Stimulated activated naive CD4-positive, alpha-beta T cell (primary cell): Measurements from ENCODE around the gene CCK.
A peak's percentile ranks its signal among the peaks of the same experiment; 100 is the strongest.

ENCODE experiments used
- DNase-seq, 6 experiments: peaks; one replicate each; lab custom pipeline; 2025; lab: John Stamatoyannopoulos, UW

CCK gene

DNA sequence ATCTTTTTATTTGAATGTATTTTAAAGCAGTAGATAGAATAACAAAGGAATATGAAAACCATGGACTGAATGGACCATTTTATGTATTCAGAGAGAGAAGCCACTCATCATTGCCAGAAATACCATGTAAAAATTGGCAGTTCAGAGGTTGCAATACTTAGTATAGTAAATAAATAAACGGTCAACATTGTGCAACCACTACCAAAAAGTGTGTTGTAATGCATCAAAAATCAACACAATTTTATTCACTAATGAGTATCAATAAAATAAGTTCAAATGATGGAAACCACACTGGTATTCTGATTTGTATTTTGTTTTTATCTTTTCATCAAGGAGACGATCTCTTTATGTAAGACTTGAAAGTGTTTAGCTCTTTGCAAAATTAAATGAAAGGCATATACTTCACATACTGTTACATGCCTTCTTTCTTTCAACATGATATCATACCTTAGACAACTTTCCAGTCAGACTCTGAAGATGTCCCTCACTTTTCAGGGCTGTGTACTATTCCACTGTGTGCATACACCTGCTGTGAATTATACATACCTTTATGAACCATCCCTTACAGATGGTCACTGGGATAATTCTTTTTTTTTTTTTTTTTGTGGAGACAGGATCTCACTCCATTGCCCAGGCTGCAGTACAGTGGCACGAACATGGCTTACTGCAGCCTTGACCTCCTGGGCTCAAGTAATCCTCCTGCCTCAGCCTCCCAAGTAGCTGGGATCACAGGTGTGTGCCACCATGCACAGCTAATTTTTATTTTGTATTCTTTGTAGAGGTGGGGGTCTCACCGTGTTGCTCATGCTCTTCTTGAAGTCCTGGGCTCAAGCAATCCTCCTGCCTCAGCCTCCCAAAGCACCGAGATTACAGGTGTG lies 40.3 kb downstream of the CCK start:
- DNase-seq = no peak

- DNase-seq = no peak
Measured at GRCh38 chr3:42224658-42225421, 41.1 kb downstream of the CCK start.

DNA sequence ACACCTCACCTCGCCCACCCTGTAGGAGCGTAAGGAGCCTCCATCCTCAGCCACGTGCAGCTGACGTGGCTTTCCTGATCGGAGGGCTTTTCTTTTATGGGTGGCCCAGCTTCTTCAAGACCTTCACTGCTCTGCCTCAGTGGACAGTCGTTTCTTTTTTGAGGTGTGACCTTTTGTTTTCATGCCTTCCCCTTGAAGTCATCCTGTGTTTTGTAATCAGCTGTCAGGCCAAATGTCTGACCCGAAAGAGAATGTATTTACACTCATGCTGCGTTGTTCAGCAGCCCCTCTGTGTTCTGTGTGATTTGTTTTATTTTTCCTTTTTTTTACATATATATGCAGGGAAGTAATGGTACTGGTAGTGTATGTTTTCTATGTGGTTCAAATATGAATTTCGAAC lies 41.8 kb downstream of the CCK start:
- DNase-seq = no peak

DNA sequence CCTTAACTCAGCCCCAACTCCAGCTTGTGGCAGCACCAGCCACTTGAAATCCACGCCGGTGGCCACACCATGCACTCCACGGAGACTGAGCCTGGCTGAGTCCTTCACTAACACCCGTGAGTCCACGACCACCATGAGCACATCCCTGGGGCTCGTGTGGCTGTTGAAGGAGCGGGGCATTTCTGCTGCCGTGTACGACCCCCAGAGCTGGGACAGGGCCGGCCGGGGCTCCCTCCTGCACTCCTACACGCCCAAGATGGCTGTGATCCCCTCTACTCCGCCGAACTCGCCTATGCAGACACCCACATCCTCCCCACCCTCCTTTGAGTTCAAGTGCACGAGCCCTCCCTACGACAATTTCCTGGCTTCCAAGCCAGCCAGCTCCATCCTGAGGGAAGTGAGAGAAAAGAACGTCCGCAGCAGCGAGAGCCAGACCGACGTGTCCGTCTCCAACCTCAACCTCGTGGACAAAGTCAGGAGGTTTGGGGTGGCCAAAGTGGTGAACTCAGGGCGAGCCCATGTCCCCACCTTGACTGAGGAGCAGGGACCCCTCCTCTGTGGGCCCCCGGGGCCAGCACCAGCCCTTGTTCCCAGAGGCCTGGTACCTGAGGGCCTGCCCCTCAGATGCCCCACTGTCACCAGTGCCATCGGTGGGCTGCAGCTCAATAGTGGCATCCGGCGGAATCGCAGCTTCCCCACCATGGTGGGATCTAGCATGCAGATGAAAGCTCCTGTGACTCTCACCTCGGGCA lies 42.9 kb downstream of the CCK start:
- DNase-seq = no peak

- no peak for DNase-seq
Measured at GRCh38 chr3:42220436-42221121, 45.4 kb downstream of the CCK start.

DNA sequence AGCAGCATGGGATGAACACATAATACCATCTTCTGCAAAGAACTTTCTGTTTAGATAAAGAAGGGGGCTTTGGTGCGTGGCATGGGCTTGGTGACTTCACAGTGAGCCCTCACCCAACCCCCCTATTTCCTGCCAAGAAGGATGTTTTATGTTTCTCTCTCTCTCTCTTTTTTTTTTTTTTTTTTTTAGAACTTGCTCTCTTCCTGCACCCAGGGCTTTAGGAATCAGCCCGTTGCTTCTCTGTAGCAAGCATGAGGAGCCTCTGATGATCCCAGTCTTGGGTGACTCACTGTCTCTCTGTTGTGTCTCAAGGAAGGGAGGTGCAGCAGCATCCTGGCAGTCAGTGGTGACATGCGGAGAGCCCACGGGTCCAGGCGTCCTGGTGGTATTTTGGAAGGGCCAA lies 49.1 kb downstream of the CCK start:
- peak in 4 of 6 experiments; percentile 4 to 64 (median 54) for DNase-seq

- DNase-seq = peak in 2 of 6 experiments; percentile 10 to 20
Measured at GRCh38 chr3:42216302-42216701, 49.7 kb downstream of the CCK start.

DNA sequence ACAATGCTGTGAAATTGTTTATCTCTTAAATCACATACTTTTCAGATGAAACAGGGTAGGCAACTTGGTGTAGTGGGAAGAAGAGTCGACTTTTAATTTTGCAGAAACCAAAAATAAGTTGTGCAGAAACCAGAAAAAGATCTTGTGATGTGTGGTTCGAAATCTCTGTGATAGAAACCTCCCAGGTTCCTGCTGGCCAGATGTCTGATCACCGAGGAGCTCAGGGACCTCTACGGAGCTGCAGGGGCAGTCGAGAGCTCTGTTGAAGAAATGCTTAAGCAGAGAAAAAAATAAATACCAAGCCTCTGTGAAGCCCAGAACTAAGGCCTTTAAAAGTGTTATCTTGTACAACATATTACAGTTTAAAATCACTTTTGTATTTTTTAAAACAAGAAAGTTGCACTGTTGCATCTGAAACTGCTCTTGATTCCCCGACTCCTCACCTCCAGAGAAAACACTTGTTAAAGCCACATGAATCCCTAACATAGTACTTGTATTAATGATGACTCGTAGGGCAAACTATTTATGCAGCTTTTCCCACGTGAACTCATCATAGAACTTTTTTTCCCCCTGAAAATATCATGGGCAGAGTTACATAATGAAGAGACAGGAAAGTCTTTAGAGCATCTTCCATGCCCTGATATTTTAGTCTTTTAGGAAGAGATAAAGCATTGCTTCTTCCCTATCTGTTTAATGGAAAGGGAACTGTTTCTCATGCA lies 51.3 kb downstream of the CCK start:
- DNase-seq = peak in 1 of 6 experiments; percentile 21

DNA sequence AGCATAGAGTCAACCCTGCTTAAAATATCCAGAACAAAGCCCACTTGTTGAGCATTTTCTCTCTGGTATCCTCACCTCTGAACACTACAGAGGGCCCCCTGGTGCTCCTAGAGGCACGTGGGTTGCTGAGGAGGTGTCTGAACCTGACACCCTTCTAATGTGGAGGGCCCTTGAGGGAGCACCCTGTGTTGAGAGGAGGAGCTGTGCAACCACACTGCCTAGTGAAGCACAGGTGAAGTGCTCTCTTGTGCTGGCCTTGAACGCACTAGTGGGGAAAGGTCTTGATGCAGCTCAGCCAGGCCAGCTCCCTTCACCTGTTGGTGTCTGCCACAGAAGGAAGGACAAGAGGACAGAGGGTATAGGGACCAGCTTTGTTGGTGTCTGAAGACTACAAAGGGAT lies 51.9 kb downstream of the CCK start:
- DNase-seq = no peak

- no peak for DNase-seq
Measured at GRCh38 chr3:42213417-42213816, 52.6 kb downstream of the CCK start.

DNA sequence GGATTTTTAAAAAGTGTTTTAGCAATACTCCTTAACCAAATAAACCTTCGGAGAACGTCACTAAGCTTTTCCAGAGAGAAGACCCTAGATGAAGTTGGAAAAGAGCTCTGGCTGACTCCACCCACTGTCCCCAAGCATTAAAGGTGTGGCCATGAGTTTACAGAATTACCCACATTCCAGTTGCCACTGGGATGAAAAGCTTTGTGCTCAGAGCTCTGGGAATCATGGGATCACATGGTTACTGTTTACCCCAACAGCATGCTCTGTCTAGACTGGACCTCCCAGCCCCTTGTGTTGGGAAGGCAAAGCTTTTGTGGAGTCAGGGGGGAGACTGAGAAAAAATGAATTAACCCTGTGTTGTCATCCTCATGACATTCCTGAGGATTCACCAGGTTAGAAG lies 55.3 kb downstream of the CCK start:
- DNase-seq = no peak

GRCh38 chr3:42209917-42210316 lies 56.1 kb downstream of the CCK start:
- DNase-seq = no peak
